NB4 (cell line): Measurements from ENCODE around the gene TXLNG.

ENCODE experiments used
- CTCF ChIP-seq: IDR thresholded peaks from one replicate; pipeline ENCODE4 v1.5.1; 2012; ENCODE audit warnings: low read depth, low read length
- POLR2A ChIP-seq: IDR thresholded peaks from 2 replicates; pipeline ENCODE4 v1.6.1; 2011; ENCODE audit warnings: mild to moderate bottlenecking; ENCODE audit not compliant: insufficient read length; ENCODE audit errors: extremely low read depth

- TF ChIP-seq CTCF (no peak), POLR2A (no peak)
Observed at GRCh38 chrX:16848541-16848940, 62.3 kb downstream of the TXLNG start.
